ENCODE measurements around the gene OR2F2.

GRCh38 chr7:143890558-143890957 is 44.5 kb upstream of the OR2F2 start:
- TF ChIP-seq ZNF274 (IDR thresholded peaks at IDR 0.05; ENCODE audit: low read depth, low read length) (no peak), YY1 (IDR thresholded peaks at IDR 0.05; ENCODE audit: insufficient read depth, insufficient read length) (no peak)
